Stimulated activated CD4-positive, alpha-beta T cell treated with anti-CD3 and anti-CD28 coated beads, Interleukin-2, amount 100 ng/mL, for 48 hours (primary cell): ENCODE data around the gene KRTAP10-1.

Experiments used
- DNase-seq, 2 donors: peaks; one replicate each; pipeline ENCODE4 v3.0.0-alpha.2; 2020

The KRTAP10-1 gene

GRCh38 chr21:44547656-44548331 lies 7.8 kb upstream of the KRTAP10-1 start:
- DNase-seq, result no peak

GRCh38 chr21:44544566-44544965 lies 4.6 kb upstream of the KRTAP10-1 start:
- no peak for DNase-seq

GRCh38 chr21:44542716-44543115 lies 2.7 kb upstream of the KRTAP10-1 start:
- DNase-seq, result no peak

GRCh38 chr21:44540741-44541288 lies 820 bp upstream of the KRTAP10-1 start:
- no peak for DNase-seq

GRCh38 chr21:44539046-44539445 lies 949 bp downstream of the KRTAP10-1 start:
- DNase-seq, result no peak

GRCh38 chr21:44537930-44538911 lies 1.8 kb downstream of the KRTAP10-1 start:
- DNase-seq, result no peak

GRCh38 chr21:44535963-44536362 lies 4.0 kb downstream of the KRTAP10-1 start:
- no peak for DNase-seq

GRCh38 chr21:44534688-44535087 lies 5.3 kb downstream of the KRTAP10-1 start:
- no peak for DNase-seq

- DNase-seq, result no peak
Measured at GRCh38 chr21:44533891-44534627, 5.9 kb downstream of the KRTAP10-1 start.

- no peak for DNase-seq
Measured at GRCh38 chr21:44533121-44533890, 6.7 kb downstream of the KRTAP10-1 start.

- DNase-seq, result no peak
Measured at GRCh38 chr21:44532712-44533111, 7.3 kb downstream of the KRTAP10-1 start.

GRCh38 chr21:44531606-44532564 lies 8.1 kb downstream of the KRTAP10-1 start:
- DNase-seq, result no peak

GRCh38 chr21:44530903-44531605 lies 8.9 kb downstream of the KRTAP10-1 start:
- DNase-seq, result no peak

- DNase-seq, result no peak
Measured at GRCh38 chr21:44530221-44530902, 9.6 kb downstream of the KRTAP10-1 start.

GRCh38 chr21:44529503-44530125 lies 10.4 kb downstream of the KRTAP10-1 start:
- no peak for DNase-seq

- DNase-seq, result no peak
Measured at GRCh38 chr21:44529011-44529421, 11.0 kb downstream of the KRTAP10-1 start.

- no peak for DNase-seq
Measured at GRCh38 chr21:44528634-44528995, 11.4 kb downstream of the KRTAP10-1 start.

- DNase-seq, result no peak
Measured at GRCh38 chr21:44527983-44528633, 11.9 kb downstream of the KRTAP10-1 start.
